GM18951 (cell line): ENCODE measurements around the gene RYR2.

Experiments
- POLR2A ChIP-seq: IDR thresholded peaks from 4 replicates; pipeline ENCODE4 v1.6.1; 2011; ENCODE audit warnings: mild to moderate bottlenecking; ENCODE audit not compliant: insufficient read length, insufficient read depth; ENCODE audit errors: extremely low read depth
- in situ Hi-C: fragments of 300-500 bp; cut with MboI; formaldehyde crosslinking; loops from one replicate; pipeline ENCODE4 v1.12.0; 2022; ENCODE audit warnings: low sequenced_read_pairs, mixed read lengths, inconsistent platforms; ENCODE audit not compliant: unreplicated experiment

The RYR2 gene

GRCh38 chr1:237877631-237878030, 835.6 kb downstream of the RYR2 start:
- no peak for TF ChIP-seq POLR2A
- in situ Hi-C loops = no loop called here

DNA sequence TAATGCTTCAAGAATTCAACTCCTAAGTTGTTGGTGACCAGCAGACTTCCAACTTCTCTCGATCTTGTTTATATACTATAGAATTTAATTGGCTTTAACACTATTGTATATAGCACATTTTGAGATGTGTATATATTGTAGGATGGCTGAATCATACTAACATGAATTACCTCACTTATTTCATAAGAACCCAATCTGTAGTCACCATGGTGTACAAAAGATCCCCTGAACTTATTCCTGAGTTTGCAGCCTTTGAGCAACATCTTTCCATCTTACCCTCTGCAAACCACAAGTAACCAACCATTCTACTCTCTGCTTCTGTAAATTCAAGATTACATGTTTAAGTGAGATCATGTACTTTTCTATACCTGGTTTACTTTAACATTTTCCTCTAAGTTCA, 836.4 kb downstream of the RYR2 start:
- no peak for TF ChIP-seq POLR2A
- in situ Hi-C loops = no loop called here

GRCh38 chr1:237879195-237879594, 837.2 kb downstream of the RYR2 start:
- no peak for TF ChIP-seq POLR2A
- in situ Hi-C loops = no loop called here
